ENCODE data around the gene LRRC42. TPM values are rescaled to one million over a fixed set of nuclear protein-coding genes. Genes with fewer than 3 reads are reported as not detected.

The LRRC42 gene
- total RNA-seq, 2 donors from 2014 or later: 46.0 to 55.1 TPM

DNA sequence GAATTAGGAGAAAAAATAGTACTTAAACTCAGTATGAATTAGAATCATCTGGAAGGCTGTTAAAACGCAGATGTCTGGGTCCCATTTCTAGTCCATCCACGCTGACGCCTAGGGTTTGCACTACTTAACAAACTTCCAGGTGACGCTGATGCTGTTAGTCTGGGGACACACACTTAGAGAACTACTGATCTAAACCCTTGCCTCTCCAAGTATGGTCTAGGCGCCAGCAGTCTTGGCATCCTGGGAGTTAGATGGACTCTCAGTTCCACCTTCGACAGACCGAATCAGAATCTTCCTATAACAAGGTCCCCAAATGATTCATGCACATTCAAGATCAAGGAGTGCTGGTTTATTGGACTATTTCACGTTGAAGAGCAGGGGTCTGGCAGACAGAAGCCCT, 40.6 kb upstream of the LRRC42 start:
- Mint-ChIP-seq H3K4me1 (peaks cover 4% of the 10 kb centered on the region), H3K27me3 (ENCODE audit: insufficient read depth) (no peaks in the 10 kb centered on the region), H3K27ac (no peak overlapping the region), H3K9me3 (no peaks in the 10 kb centered on the region), H3K4me3 (no peak overlapping the region), H3K36me3 (ENCODE audit: low read depth) (no peaks in the 10 kb centered on the region)
- Histone ChIP-seq H3K4me3 (ENCODE audit: low read length) (no peak overlapping the region), H3K9me3 (ENCODE audit: control insufficient read depth, low read length) (no peaks in the 10 kb centered on the region), H3K9ac (ENCODE audit: extremely low read depth, low read length, poor library complexity, severe bottlenecking) (no peak overlapping the region), H3K4me1 (ENCODE audit: control insufficient read depth, insufficient read depth, low read length) (peaks cover 5% of the 10 kb centered on the region), H3K27me3 (ENCODE audit: control insufficient read depth, insufficient read depth, low read length, poor library complexity, severe bottlenecking) (no peaks in the 10 kb centered on the region), H3K27ac (ENCODE audit: low read depth, low read length) (no peak overlapping the region), H3K36me3 (ENCODE audit: control insufficient read depth, insufficient read depth, low read length) (no peaks in the 10 kb centered on the region)
- TF ChIP-seq, protein P1, sequence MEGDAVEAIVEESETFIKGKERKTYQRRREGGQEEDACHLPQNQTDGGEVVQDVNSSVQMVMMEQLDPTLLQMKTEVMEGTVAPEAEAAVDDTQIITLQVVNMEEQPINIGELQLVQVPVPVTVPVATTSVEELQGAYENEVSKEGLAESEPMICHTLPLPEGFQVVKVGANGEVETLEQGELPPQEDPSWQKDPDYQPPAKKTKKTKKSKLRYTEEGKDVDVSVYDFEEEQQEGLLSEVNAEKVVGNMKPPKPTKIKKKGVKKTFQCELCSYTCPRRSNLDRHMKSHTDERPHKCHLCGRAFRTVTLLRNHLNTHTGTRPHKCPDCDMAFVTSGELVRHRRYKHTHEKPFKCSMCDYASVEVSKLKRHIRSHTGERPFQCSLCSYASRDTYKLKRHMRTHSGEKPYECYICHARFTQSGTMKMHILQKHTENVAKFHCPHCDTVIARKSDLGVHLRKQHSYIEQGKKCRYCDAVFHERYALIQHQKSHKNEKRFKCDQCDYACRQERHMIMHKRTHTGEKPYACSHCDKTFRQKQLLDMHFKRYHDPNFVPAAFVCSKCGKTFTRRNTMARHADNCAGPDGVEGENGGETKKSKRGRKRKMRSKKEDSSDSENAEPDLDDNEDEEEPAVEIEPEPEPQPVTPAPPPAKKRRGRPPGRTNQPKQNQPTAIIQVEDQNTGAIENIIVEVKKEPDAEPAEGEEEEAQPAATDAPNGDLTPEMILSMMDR (conservative IDR thresholded peaks at IDR 0.05): no peak
- DNase-seq: no peak
- WGBS, 2 experiments (ENCODE audit: insufficient coverage in 1 of 2, insufficient read length in 1 of 2): 94 to 95% methylated on average over 8 of the region's 8 CpGs

DNA sequence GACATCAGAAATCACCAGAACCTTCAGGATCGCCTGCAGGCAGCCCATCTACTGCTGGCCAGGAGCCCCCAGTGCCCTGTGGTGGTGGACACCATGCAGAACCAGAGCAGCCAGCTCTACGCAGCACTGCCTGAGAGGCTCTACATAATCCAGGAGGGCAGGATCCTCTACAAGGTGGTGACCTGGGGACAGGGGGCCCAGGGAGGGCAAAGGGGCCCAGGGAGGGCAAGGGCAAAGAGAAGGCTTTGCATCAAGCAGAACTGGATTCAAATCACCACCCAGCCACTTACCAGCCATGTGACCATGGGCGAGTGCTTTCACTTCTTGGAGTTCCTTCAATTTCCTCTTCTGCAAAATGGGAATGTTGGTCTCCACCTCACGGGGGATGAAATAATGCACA, 40.0 kb upstream of the LRRC42 start:
- H3K9me3 Mint-ChIP-seq: no peaks in the 10 kb centered on the region

DNA sequence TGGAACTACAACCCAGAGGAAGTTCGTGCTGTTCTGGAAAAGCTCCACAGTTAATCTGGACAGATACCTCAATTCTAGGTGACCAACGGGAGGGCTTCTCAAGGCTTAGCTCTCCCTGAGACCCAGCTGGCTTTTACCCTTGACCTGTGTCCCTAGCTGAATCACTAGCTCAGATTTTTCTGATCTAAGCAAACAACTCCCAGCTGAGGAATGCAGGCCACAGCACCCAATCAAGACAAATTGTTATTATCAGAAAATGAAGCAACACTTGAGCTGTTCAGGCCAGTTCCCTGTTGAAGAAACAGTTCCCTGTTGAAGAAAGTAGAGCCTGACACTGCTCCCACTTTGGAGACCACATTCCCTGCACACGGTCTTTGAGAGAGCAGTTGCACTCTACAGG, 36.2 kb upstream of the LRRC42 start:
- no peak overlapping the region for H3K9ac ChIP-seq (ENCODE audit: extremely low read depth, low read length, poor library complexity, severe bottlenecking)
- no peak for DNase-seq
- H3K36me3 ChIP-seq (ENCODE audit: control insufficient read depth, insufficient read depth, low read length): no peaks in the 10 kb centered on the region
- H3K27me3 ChIP-seq (ENCODE audit: control insufficient read depth, insufficient read depth, low read length, poor library complexity, severe bottlenecking): no peaks in the 10 kb centered on the region
- Mint-ChIP-seq H3K27ac (no peak overlapping the region), H3K4me3 (no peak overlapping the region), H3K36me3 (ENCODE audit: low read depth) (no peaks in the 10 kb centered on the region), H3K4me1 (no peaks in the 10 kb centered on the region), H3K27me3 (ENCODE audit: insufficient read depth) (no peaks in the 10 kb centered on the region), H3K9me3 (no peaks in the 10 kb centered on the region)
- no peaks in the 10 kb centered on the region for H3K9me3 ChIP-seq (ENCODE audit: control insufficient read depth, low read length)
- TF ChIP-seq, protein P1 (conservative IDR thresholded peaks at IDR 0.05): no peak
- H3K4me1 ChIP-seq (ENCODE audit: control insufficient read depth, insufficient read depth, low read length): peaks cover 5% of the 10 kb centered on the region
- no peak overlapping the region for H3K27ac ChIP-seq (ENCODE audit: low read depth, low read length)
- 86 to 92% methylated on average over 3 of the region's 3 CpGs for WGBS, 2 experiments (ENCODE audit: insufficient coverage in 1 of 2, insufficient read length in 1 of 2)
- H3K4me3 ChIP-seq (ENCODE audit: low read length): no peak overlapping the region

More for the DNA sequence above, 40.0 kb upstream of the LRRC42 start:
- Mint-ChIP-seq H3K27ac (no peak overlapping the region), H3K4me1 (peaks cover 4% of the 10 kb centered on the region), H3K4me3 (no peak overlapping the region), H3K27me3 (ENCODE audit: insufficient read depth) (no peaks in the 10 kb centered on the region), H3K36me3 (ENCODE audit: low read depth) (no peaks in the 10 kb centered on the region)
- no peak overlapping the region for H3K9ac ChIP-seq (ENCODE audit: extremely low read depth, low read length, poor library complexity, severe bottlenecking)
- peaks cover 5% of the 10 kb centered on the region for H3K4me1 ChIP-seq (ENCODE audit: control insufficient read depth, insufficient read depth, low read length)
- DNase-seq: no peak
- H3K9me3 ChIP-seq (ENCODE audit: control insufficient read depth, low read length): no peaks in the 10 kb centered on the region
- H3K27ac ChIP-seq (ENCODE audit: low read depth, low read length): no peak overlapping the region
- H3K4me3 ChIP-seq (ENCODE audit: low read length): no peak overlapping the region
- WGBS, 2 experiments (ENCODE audit: insufficient coverage in 1 of 2, insufficient read length in 1 of 2): 92 to 100% methylated on average over 2 to 4 of the region's 4 CpGs
- H3K27me3 ChIP-seq (ENCODE audit: control insufficient read depth, insufficient read depth, low read length, poor library complexity, severe bottlenecking): no peaks in the 10 kb centered on the region
- TF ChIP-seq, protein P1 (conservative IDR thresholded peaks at IDR 0.05): no peak
- no peaks in the 10 kb centered on the region for H3K36me3 ChIP-seq (ENCODE audit: control insufficient read depth, insufficient read depth, low read length)
